HG03139 (cell line): Measurements from ENCODE around the gene TULP4.

ENCODE experiments used
- ATAC-seq: cut with Tn5 transposase; IDR thresholded peaks from one replicate; pipeline ENCODE4 v1.9.1; 2021; ENCODE audit not compliant: unreplicated experiment

Gene TULP4

GRCh38 chr6:158356586-158357546, 44.6 kb downstream of the TULP4 start:
- ATAC-seq, result no peak

- ATAC-seq, result no peak
These were observed 45.4 kb downstream of the TULP4 start for GRCh38 chr6:158357570-158358216.

GRCh38 chr6:158358450-158359077, 46.3 kb downstream of the TULP4 start:
- no peak for ATAC-seq

- no peak for ATAC-seq
These were observed 48.8 kb downstream of the TULP4 start for GRCh38 chr6:158361068-158361467.

GRCh38 chr6:158361961-158362669, 49.9 kb downstream of the TULP4 start:
- no peak for ATAC-seq

GRCh38 chr6:158366363-158366762, 54.1 kb downstream of the TULP4 start:
- no peak for ATAC-seq

- no peak for ATAC-seq
These were observed 55.6 kb downstream of the TULP4 start for GRCh38 chr6:158367816-158368215.

- ATAC-seq, result no peak
These were observed 57.0 kb downstream of the TULP4 start for GRCh38 chr6:158369241-158369640.

GRCh38 chr6:158370805-158371204, 58.5 kb downstream of the TULP4 start:
- no peak for ATAC-seq

- ATAC-seq, result no peak
These were observed 59.0 kb downstream of the TULP4 start for GRCh38 chr6:158371261-158371660.

GRCh38 chr6:158372574-158372973, 60.3 kb downstream of the TULP4 start:
- ATAC-seq, result no peak

- no peak for ATAC-seq
These were observed 60.9 kb downstream of the TULP4 start for GRCh38 chr6:158373214-158373613.

GRCh38 chr6:158374020-158374419, 61.8 kb downstream of the TULP4 start:
- ATAC-seq, result no peak

GRCh38 chr6:158376631-158377081, 64.4 kb downstream of the TULP4 start:
- no peak for ATAC-seq

- ATAC-seq, result no peak
These were observed 65.6 kb downstream of the TULP4 start for GRCh38 chr6:158377860-158378259.

GRCh38 chr6:158379336-158379735, 67.1 kb downstream of the TULP4 start:
- ATAC-seq, result no peak

- ATAC-seq, result no peak
These were observed 68.9 kb downstream of the TULP4 start for GRCh38 chr6:158381214-158381613.

GRCh38 chr6:158382491-158382890, 70.2 kb downstream of the TULP4 start:
- ATAC-seq, result no peak

- no peak for ATAC-seq
These were observed 70.8 kb downstream of the TULP4 start for GRCh38 chr6:158383057-158383456.

- no peak for ATAC-seq
These were observed 71.3 kb downstream of the TULP4 start for GRCh38 chr6:158383542-158383941.

- no peak for ATAC-seq
These were observed 72.4 kb downstream of the TULP4 start for GRCh38 chr6:158384671-158385110.
